CD4-positive, alpha-beta T cell (primary cell): ENCODE results near the gene PDLIM5. TPM values are rescaled to one million over a fixed set of nuclear protein-coding genes. Genes with fewer than 3 reads are reported as not detected.

ENCODE experiments used
- ATAC-seq: fragments of 200-7000 bp; cut with Tn5 transposase; one replicate; pipeline ENCODE4 v1.10.0; 2022; ENCODE audit warnings: mild to moderate bottlenecking; ENCODE audit not compliant: poor library complexity
- CTCF ChIA-PET: fragments of 350-600 bp; sonication (Branson Sonifier 250); formaldehyde crosslinking; loops from one replicate; lab custom pipeline; 2021; ENCODE audit warnings: antibody characterized with exemption, inconsistent platforms; lab: Charles Lee
- POLR2A ChIA-PET: fragments of 350-600 bp; sonication (Branson Sonifier 250); formaldehyde crosslinking; loops from one replicate; lab custom pipeline; 2021; ENCODE audit warnings: antibody characterized with exemption, inconsistent platforms; lab: Charles Lee
- DNase-seq, 14 experiments: peaks; one replicate each; pipeline ENCODE4 v3.0.0-alpha.2; 2013 to 2020; ENCODE audit warnings: mixed read lengths in 2 of 14
- H3K27ac ChIP-seq, 2 donors: one replicate each; pipeline versions ENCODE4 v1.5.1 to v1.7.0; 2013; ENCODE audit warnings: low read length in 2 of 2, low read depth in 1 of 2, mild to moderate bottlenecking in 1 of 2
- H3K27me3 ChIP-seq, 2 experiments: 1 replicate in 1 of 2; 2 replicates in 1 of 2; pipeline versions ENCODE4 v1.6.1 to v1.7.0; 2013; ENCODE audit warnings: low read length in 2 of 2, control low read depth in 1 of 2, mild to moderate bottlenecking in 1 of 2, moderate library complexity in 1 of 2; ENCODE audit not compliant: insufficient read depth in 2 of 2, control insufficient read depth in 1 of 2
- H3K36me3 ChIP-seq: one replicate; pipeline ENCODE4 v1.6.1; 2013; ENCODE audit warnings: low read length, control low read depth; ENCODE audit not compliant: insufficient read depth
- H3K4me1 ChIP-seq: one replicate; pipeline ENCODE4 v1.6.1; 2013; ENCODE audit warnings: low read length, control low read depth; ENCODE audit not compliant: insufficient read depth
- H3K4me3 ChIP-seq: one replicate; pipeline ENCODE4 v1.5.1; 2013; ENCODE audit warnings: mild to moderate bottlenecking, low read length, moderate library complexity
- H3K9me3 ChIP-seq, 2 experiments: 1 replicate in 1 of 2; 2 replicates in 1 of 2; pipeline versions ENCODE4 v1.6.1 to v1.7.0; 2013; ENCODE audit warnings: low read length in 2 of 2, mild to moderate bottlenecking in 2 of 2, control low read depth in 1 of 2, moderate library complexity in 1 of 2; ENCODE audit not compliant: control insufficient read depth in 1 of 2, insufficient read depth in 1 of 2
- H3K27ac Mint-ChIP-seq: one replicate; pipeline ENCODE4 v1.8.0; 2020; ENCODE audit warnings: mixed read lengths
- H3K27me3 Mint-ChIP-seq: one replicate; pipeline ENCODE4 v1.8.0; 2021; ENCODE audit warnings: mixed read lengths
- H3K36me3 Mint-ChIP-seq: one replicate; pipeline ENCODE4 v1.8.0; 2021; ENCODE audit warnings: low read depth, mixed read lengths
- H3K4me1 Mint-ChIP-seq: one replicate; pipeline ENCODE4 v1.8.0; 2021; ENCODE audit warnings: low read depth, mixed read lengths
- H3K4me3 Mint-ChIP-seq: one replicate; pipeline ENCODE4 v1.8.0; 2020; ENCODE audit warnings: mild to moderate bottlenecking, mixed read lengths
- H3K9me3 Mint-ChIP-seq: one replicate; pipeline ENCODE4 v1.8.0; 2020; ENCODE audit warnings: mixed read lengths
- intact Hi-C, 2 experiments: fragments of 100-400 bp; cut with DNase I in 1 of 2; cut with micrococcal nuclease in 1 of 2; formaldehyde crosslinking; loops; one replicate each; pipeline versions ENCODE4 v1.15.1 to v1.9.0; 2023 to 2025; cut with DNase I, micrococcal nuclease
- total RNA-seq, 174 experiments: library from RNA in 2 of 174; stranded (reverse) in 2 of 174; gene quantifications; one replicate each; pipeline ENCODE4 v1.2.3 and lab custom pipeline; 2021 to 2026
- TF ChIP-seq, protein P1 (sequence below): fragments of 200-600 bp; IDR thresholded peaks from one replicate; pipeline ENCODE4 v1.8.0; 2022; ENCODE audit warnings: antibody characterized with exemption, mild to moderate bottlenecking

Gene PDLIM5
- total RNA-seq, 2 experiments from 2014 or later, result 23.0 to 23.1 TPM

DNA sequence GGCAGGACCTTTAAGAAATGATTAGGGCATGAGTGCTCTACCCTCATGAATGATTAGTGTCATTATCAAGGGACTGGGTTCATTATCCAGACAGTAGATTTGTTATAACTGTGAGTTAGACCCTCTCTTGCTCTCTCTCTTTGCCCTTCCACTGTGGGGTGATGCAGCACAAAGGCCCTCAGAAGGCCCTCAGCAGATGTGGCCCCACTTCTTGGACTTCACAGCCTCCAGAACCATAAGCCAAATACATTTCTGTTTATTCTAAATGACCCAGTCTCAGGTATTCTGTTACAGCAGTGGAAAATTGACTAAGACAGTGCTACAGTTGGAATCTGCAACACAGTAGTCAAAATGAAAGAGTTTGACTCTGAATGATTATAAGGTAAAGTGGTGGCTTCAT lies 17.2 kb upstream of the PDLIM5 start:
- ATAC-seq, result no peak

DNA sequence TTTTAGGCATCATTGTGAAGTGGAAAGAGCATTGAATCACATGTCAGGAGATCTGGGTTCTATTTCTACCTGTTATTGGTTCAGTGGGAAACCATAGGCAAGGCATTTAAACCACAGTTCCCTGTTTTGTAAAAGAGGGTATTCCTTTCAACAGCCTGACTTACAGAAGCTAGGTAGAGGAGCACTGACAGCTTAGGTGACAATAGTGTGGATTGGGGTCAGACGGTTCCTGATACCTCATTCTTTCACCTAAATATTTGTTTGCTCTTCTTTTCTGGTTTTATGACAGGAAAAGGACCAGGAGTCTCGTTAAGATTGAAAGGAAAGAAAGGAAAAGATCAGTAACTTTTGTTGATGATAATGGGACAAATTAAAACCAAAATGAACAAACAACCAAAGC lies 15.9 kb upstream of the PDLIM5 start:
- Histone ChIP-seq H3K4me1 (no peaks in the 10 kb centered on the region), H3K27me3 (peaks cover 0 to 4% of the 10 kb centered on the region in 2 experiments), H3K9me3 (no peaks in the 10 kb centered on the region), H3K36me3 (no peaks in the 10 kb centered on the region), H3K4me3 (no peak overlapping the region), H3K27ac (no peak overlapping the region)
- Mint-ChIP-seq H3K36me3 (no peaks in the 10 kb centered on the region), H3K27ac (no peak overlapping the region), H3K4me3 (no peak overlapping the region), H3K9me3 (no peaks in the 10 kb centered on the region), H3K27me3 (peaks cover 4% of the 10 kb centered on the region), H3K4me1 (no peaks in the 10 kb centered on the region)
- intact Hi-C loops, result no loop called here
- CTCF ChIA-PET, result no interaction called here
- POLR2A ChIA-PET, result no interaction called here
- ATAC-seq (no peak), DNase-seq (no peak)
- TF ChIP-seq, protein P1, sequence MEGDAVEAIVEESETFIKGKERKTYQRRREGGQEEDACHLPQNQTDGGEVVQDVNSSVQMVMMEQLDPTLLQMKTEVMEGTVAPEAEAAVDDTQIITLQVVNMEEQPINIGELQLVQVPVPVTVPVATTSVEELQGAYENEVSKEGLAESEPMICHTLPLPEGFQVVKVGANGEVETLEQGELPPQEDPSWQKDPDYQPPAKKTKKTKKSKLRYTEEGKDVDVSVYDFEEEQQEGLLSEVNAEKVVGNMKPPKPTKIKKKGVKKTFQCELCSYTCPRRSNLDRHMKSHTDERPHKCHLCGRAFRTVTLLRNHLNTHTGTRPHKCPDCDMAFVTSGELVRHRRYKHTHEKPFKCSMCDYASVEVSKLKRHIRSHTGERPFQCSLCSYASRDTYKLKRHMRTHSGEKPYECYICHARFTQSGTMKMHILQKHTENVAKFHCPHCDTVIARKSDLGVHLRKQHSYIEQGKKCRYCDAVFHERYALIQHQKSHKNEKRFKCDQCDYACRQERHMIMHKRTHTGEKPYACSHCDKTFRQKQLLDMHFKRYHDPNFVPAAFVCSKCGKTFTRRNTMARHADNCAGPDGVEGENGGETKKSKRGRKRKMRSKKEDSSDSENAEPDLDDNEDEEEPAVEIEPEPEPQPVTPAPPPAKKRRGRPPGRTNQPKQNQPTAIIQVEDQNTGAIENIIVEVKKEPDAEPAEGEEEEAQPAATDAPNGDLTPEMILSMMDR, result no peak

More for the DNA sequence above, 17.2 kb upstream of the PDLIM5 start:
- Histone ChIP-seq H3K4me1 (no peaks in the 10 kb centered on the region), H3K4me3 (no peak overlapping the region), H3K27ac (no peak overlapping the region), H3K27me3 (peaks cover 0 to 4% of the 10 kb centered on the region in 2 experiments), H3K9me3 (no peaks in the 10 kb centered on the region), H3K36me3 (no peaks in the 10 kb centered on the region)
- intact Hi-C loops, result no loop called here
- TF ChIP-seq, protein P1, result no peak
- Mint-ChIP-seq H3K9me3 (no peaks in the 10 kb centered on the region), H3K27ac (no peak overlapping the region), H3K4me1 (no peaks in the 10 kb centered on the region), H3K27me3 (peaks cover 4% of the 10 kb centered on the region), H3K36me3 (no peaks in the 10 kb centered on the region), H3K4me3 (no peak overlapping the region)
- DNase-seq, result no peak
- POLR2A ChIA-PET, result no interaction called here
- CTCF ChIA-PET, result no interaction called here

DNA sequence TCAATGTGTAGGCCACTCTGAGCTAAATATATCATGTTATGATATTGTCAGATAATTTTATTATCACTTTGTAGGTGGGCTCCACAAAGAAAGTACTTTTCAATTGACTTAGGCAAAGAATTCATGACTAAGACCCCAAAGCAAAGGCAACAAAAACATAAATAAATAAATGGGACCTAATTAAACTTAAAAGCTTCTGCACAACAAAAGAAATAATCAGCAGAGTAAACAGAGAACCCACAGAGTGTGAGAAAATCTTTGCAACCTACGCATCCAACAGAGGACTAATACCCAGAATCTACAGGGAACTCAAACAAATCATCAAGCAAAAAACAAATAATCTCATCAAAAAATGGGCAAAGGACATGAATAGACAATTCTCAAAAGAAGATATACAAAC lies 15.2 kb upstream of the PDLIM5 start:
- Mint-ChIP-seq H3K4me1 (no peaks in the 10 kb centered on the region), H3K4me3 (no peak overlapping the region), H3K9me3 (no peaks in the 10 kb centered on the region), H3K27me3 (peaks cover 4% of the 10 kb centered on the region), H3K27ac (no peak overlapping the region), H3K36me3 (no peaks in the 10 kb centered on the region)
- Histone ChIP-seq H3K36me3 (no peaks in the 10 kb centered on the region), H3K4me3 (no peak overlapping the region), H3K27ac (no peak overlapping the region), H3K27me3 (peaks cover 0 to 4% of the 10 kb centered on the region in 2 experiments), H3K9me3 (no peaks in the 10 kb centered on the region), H3K4me1 (no peaks in the 10 kb centered on the region)
- intact Hi-C loops, result no loop called here
- ATAC-seq (no peak), DNase-seq (no peak)
- TF ChIP-seq, protein P1, result no peak
- ChIA-PET POLR2A (no interaction called here), CTCF (no interaction called here)
